Prostate gland (tissue), 2 donors: ENCODE results near the gene ZXDC. TPM values are rescaled to one million over a fixed set of nuclear protein-coding genes. Genes with fewer than 3 reads are reported as not detected.

Experiments used
- DNase-seq: peaks from one replicate; pipeline ENCODE4 v3.0.0-alpha.2; 2019; ENCODE audit warnings: low spot score
- H3K27ac ChIP-seq, 2 donors: fragments of 200-600 bp; sonication (generic); 2 replicates each; pipeline ENCODE4 v1.5.1; 2017 to 2019
- H3K27me3 ChIP-seq: fragments of 200-600 bp; sonication (generic); replicated peaks from 2 replicates; pipeline ENCODE4 v1.5.1; 2019; ENCODE audit not compliant: insufficient read depth
- H3K36me3 ChIP-seq, 2 donors: fragments of 200-600 bp; sonication (generic); 1 replicate in 1 of 2; 2 replicates in 1 of 2; pipeline versions ENCODE4 v1.5.1 to v1.8.1; 2017 to 2019
- H3K4me1 ChIP-seq: fragments of 200-600 bp; sonication (generic); replicated peaks from 2 replicates; pipeline ENCODE4 v1.5.1; 2019
- H3K4me3 ChIP-seq, 2 donors: fragments of 200-600 bp; sonication (generic); 2 replicates each; pipeline ENCODE4 v1.5.1; 2017 to 2019
- H3K9me3 ChIP-seq: fragments of 200-600 bp; sonication (generic); 2 replicates; pipeline ENCODE4 v1.5.1; 2017
- POLR2A ChIP-seq: fragments of 450-650 bp; IDR thresholded peaks from one replicate; pipeline ENCODE4 v1.6.1; 2016; ENCODE audit warnings: antibody characterized with exemption, mild to moderate bottlenecking
- POLR2AphosphoS5 ChIP-seq: sonication (generic); formaldehyde crosslinking; IDR thresholded peaks from one replicate; pipeline ENCODE4 v1.6.1; 2017; ENCODE audit warnings: antibody characterized with exemption
- WGBS: methylation state at CpG from one replicate; pipeline ENCODE4 v1.1.5; 2018; 5-methylcytosine and 5-hydroxymethylcytosine counted together
- intact Hi-C: fragments of 100-400 bp; cut with DNase I; formaldehyde crosslinking; loops from one replicate; pipeline ENCODE4 v1.14.2; 2022
- total RNA-seq, 2 donors: library from RNA; depleted of rRNA; stranded (reverse); fragments of >200 nt; gene quantifications; one replicate each; pipeline ENCODE4 v1.1.0, GENCODE V29; 2016
- TF ChIP-seq, protein P1 (sequence below), 4 experiments: fragments of 200-600 bp in 2 of 4; fragments of 450-650 bp in 2 of 4; sonication (generic) in 2 of 4; IDR thresholded peaks; 1 replicate in 3 of 4; 2 replicates in 1 of 4; pipeline ENCODE4 v1.5.1; 2016 to 2019; ENCODE audit warnings: antibody characterized with exemption in 4 of 4, mild to moderate bottlenecking in 2 of 4, moderate library complexity in 2 of 4

ZXDC gene
- total RNA-seq, 2 donors from 2014 or later, result 47.7 to 87.0 TPM

- no peak for TF ChIP-seq POLR2A
- TF ChIP-seq, protein P1, sequence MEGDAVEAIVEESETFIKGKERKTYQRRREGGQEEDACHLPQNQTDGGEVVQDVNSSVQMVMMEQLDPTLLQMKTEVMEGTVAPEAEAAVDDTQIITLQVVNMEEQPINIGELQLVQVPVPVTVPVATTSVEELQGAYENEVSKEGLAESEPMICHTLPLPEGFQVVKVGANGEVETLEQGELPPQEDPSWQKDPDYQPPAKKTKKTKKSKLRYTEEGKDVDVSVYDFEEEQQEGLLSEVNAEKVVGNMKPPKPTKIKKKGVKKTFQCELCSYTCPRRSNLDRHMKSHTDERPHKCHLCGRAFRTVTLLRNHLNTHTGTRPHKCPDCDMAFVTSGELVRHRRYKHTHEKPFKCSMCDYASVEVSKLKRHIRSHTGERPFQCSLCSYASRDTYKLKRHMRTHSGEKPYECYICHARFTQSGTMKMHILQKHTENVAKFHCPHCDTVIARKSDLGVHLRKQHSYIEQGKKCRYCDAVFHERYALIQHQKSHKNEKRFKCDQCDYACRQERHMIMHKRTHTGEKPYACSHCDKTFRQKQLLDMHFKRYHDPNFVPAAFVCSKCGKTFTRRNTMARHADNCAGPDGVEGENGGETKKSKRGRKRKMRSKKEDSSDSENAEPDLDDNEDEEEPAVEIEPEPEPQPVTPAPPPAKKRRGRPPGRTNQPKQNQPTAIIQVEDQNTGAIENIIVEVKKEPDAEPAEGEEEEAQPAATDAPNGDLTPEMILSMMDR (IDR thresholded peaks at IDR 0.05), result no peak
- peak; percentile 83 for TF ChIP-seq POLR2AphosphoS5
- 88% methylated on average over 1 of the region's 1 CpG for WGBS
- no peak overlapping the region for H3K4me3 ChIP-seq
- DNase-seq, result peak; percentile 21
- no peaks in the 10 kb centered on the region for H3K27me3 ChIP-seq
- H3K4me1 ChIP-seq, result no peaks in the 10 kb centered on the region
- intact Hi-C loops, result no loop called here
- H3K9me3 ChIP-seq, result no peaks in the 10 kb centered on the region
- peak overlapping the region in 1 of 2 donors; percentile 26 for H3K27ac ChIP-seq
- no peaks in the 10 kb centered on the region for H3K36me3 ChIP-seq
Observed at GRCh38 chr3:126399351-126399735, 76.3 kb downstream of the ZXDC start.

- WGBS, result 87% methylated on average over 11 of the region's 14 CpGs
- intact Hi-C loops, result no loop called here
- no peak overlapping the region for H3K4me3 ChIP-seq
- no peaks in the 10 kb centered on the region for H3K4me1 ChIP-seq
- H3K9me3 ChIP-seq, result no peaks in the 10 kb centered on the region
- peak overlapping the region in 1 of 2 donors; percentile 26 for H3K27ac ChIP-seq
- TF ChIP-seq POLR2A (no peak), POLR2AphosphoS5 (no peak)
- TF ChIP-seq, protein P1 (IDR thresholded peaks at IDR 0.05), result no peak
- no peaks in the 10 kb centered on the region for H3K27me3 ChIP-seq
- no peaks in the 10 kb centered on the region for H3K36me3 ChIP-seq
- DNase-seq, result no peak
Observed at GRCh38 chr3:126398423-126399350, 77.0 kb downstream of the ZXDC start.

DNA sequence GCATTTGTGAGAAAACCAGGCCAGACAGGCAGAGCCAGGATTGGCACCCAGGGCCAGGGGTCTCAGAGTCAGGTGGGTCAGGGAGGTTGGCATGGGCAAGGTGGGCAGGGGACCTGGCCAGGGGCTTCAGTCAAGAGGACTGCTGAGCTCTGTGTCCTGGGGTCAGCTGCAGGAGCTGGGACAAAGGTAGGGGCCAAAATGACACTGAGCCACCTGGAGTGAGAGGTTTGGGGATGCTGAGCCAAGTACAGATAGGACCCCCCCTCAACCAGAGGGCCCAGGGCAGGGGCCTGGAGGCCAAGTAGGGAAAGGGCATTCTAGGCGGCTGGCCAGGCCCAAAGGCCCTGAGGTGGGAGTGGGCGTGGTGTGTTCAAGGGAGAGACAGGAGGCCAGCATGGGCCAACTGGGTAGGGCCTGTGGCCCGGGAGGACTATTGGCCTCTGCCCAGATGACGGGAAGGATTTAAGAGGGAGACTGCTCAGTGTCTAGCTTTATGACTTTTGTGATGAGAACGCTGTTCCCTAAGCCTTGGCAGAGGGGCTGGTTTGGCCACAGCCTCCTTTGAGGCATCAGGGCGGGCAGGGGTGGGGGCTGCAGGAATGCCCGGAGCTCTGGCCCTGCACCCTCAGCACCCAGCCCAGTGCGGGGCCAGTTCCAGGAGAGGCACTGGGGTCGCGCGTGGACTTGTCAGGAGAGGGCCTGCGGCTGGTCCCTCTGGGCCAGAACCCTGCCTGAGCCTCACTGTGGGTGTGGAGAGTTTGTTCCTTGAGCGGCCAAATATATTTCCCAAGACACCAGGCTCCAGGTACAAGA, 77.9 kb downstream of the ZXDC start:
- TF ChIP-seq, protein P1 (IDR thresholded peaks at IDR 0.05), result no peak
- TF ChIP-seq POLR2A (no peak), POLR2AphosphoS5 (no peak)
- H3K36me3 ChIP-seq, result no peaks in the 10 kb centered on the region
- H3K27me3 ChIP-seq, result no peaks in the 10 kb centered on the region
- no peak for DNase-seq
- no peak overlapping the region for H3K27ac ChIP-seq
- intact Hi-C loops, result no loop called here
- no peak overlapping the region for H3K4me3 ChIP-seq
- H3K4me1 ChIP-seq, result no peaks in the 10 kb centered on the region
- WGBS, result 64% methylated on average over 13 of the region's 13 CpGs
- H3K9me3 ChIP-seq, result no peaks in the 10 kb centered on the region

- Histone ChIP-seq H3K27me3 (no peaks in the 10 kb centered on the region), H3K4me1 (no peaks in the 10 kb centered on the region), H3K4me3 (no peak overlapping the region), H3K9me3 (no peaks in the 10 kb centered on the region), H3K27ac (no peak overlapping the region), H3K36me3 (no peaks in the 10 kb centered on the region)
- TF ChIP-seq POLR2A (no peak), POLR2AphosphoS5 (no peak)
- TF ChIP-seq, protein P1 (IDR thresholded peaks at IDR 0.05), result no peak
- intact Hi-C loops, result no loop called here
- WGBS, result 87% methylated on average over 5 of the region's 5 CpGs
- DNase-seq, result no peak
Observed at GRCh38 chr3:126396536-126396935, 79.2 kb downstream of the ZXDC start.
